CD4-positive, alpha-beta T cell treated with Interleukin-17A for 1 hour (primary cell): ENCODE results near the gene ZNF467.

ENCODE experiments used
- DNase-seq: peaks from one replicate; pipeline ENCODE4 v3.0.0-alpha.2; 2020

The ZNF467 gene

DNA sequence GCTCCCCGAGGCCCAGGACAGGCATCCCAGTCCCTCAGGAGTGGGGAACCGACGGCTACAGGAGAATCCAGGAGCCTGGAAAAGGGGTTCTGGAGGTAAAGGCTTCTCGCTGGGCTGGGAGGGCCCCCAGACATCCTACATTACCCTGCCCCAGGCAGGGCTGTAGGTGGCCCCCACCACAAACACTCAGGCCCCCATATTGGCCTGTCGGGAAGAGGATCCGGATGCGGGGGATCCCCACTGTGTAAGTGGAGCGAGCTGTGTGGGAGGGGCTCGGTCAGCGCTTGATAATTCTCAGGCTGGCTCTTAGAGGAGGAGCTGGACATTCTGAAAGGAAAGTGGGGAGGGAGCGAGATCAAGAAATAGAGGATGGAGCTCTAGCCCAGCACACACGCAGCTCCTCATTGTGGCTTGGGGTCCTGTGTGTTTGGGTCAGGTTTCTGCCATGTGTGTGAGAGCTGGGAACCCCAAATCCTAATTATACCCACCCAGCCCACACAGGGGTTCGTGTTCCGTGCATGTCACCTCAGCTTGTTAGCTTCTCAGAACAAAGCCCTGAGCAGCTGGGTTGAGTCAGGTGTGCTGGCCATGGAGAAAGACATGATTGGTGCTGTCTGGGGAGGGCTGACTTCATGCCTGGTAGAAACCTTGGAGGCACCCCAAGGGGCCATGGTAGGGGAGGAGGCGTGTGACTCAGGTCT is 49.4 kb downstream of the ZNF467 start:
- no peak for DNase-seq

DNA sequence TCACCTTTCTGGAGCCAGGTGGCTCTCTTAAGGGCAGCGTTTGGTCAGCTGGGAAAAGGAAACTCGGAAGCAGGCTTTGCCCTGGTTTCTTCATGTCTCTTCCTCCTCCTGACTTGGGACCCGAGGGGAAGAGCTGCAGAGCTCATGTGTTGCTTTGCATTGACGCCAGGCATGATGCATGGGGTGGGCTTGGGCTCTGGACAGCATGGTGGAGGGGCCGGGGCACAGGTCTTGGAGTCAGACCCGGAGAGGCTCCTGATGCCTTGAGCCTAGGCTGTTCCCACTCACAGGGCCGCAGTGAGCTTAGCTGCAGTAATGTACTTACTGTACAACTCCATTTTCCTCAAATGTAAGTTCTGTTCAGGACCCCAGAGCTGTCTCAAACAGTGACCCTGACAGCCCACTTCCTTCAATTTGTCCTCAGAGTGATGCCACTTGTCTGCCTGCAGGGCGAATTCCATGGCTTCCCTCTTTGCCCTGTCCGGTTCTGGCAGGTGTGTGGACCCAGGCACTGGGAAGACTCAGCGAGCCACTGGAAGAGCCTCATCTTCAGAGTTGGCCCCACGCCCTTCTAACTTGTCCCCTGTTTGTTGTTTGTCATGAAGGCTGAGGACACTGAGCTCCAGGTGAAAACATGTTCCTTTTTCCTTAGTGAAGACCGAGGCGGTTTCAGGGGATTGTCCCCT is 50.2 kb downstream of the ZNF467 start:
- no peak for DNase-seq

DNA sequence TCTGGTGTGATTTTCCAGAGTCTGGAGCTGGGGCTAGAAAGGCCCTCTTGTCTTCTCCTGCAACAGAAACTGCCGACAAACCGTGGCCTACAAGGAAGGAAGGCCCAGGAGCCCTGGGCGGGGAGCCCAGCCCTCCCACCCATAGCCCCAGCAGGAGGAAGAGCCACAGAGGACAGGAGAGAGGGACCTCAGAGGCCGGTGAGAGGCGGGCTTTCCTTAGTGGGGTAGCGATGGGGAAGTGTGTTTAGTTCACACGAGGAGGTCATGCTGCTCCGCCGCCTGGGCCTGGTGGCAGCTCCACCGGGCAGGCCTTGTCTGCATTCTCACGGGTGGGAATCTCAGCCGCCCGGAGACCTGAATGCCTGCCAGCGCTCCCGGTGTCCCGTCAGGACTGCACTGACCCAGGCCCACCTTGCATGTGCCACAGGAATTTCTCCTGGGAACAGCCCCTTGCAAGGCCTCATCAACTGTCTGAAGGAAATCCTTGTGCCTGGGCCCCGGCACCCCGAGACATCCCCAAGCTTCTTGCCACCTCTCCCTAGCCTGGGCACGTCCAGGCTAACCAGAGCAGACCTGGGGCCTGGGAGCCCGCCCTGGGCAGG is 50.9 kb downstream of the ZNF467 start:
- no peak for DNase-seq

GRCh38 chr7:149721084-149721601 is 52.2 kb downstream of the ZNF467 start:
- DNase-seq = no peak

DNA sequence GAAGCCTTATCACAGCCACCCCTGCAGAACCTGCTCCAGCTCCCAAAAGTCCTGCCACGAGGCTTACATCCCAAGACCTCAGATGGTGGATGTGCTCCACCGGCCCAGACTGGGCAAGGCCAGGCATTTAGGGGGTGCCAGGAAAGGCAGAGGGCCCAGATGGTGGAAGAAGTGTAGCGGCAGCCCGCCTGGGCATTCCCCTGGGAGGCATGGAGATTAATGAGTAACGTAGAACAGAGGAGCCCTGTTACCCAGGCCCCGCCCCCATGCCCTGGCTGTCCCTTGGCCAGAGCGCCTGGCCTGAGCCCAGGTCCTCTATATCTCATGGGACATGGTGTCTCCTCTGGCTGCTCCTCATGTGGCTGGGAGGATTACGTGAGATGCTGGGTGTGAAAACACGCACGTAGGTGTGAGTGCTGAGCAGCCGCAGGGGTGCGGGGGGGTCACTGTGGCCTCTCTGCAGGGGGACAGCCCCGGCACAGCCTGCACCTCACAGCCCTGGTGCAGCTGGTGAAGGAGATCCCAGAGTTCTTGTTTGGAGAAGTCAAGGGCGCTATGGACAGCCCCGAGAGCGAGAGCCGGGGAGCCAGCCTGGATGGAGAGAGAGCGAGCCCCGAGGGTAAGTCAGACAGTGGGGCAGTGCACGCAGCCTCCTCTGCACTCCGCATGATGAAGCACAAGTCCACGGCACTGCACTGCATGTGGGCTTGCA is 52.9 kb downstream of the ZNF467 start:
- no peak for DNase-seq

DNA sequence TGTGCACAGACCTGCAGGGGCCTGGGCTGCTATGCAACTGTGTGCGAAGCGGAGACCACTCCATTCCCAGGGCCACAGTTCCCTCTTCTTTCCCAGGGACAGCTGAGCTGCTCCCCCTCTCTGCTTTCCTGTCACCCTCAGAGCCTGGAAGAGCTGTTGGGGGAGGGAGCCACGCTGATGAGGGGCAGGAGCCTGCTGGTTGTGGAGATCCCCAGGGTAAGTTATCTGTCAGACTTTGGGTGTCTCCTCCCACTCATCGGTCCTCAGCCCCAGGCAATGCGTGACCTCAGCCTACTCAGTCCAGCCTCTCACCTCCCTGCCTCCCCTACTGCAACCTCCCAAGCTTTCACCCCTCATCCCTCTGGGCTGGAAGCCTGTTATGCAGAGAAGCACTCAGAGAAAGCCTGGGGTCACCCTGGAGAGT is 53.5 kb downstream of the ZNF467 start:
- DNase-seq = no peak

DNA sequence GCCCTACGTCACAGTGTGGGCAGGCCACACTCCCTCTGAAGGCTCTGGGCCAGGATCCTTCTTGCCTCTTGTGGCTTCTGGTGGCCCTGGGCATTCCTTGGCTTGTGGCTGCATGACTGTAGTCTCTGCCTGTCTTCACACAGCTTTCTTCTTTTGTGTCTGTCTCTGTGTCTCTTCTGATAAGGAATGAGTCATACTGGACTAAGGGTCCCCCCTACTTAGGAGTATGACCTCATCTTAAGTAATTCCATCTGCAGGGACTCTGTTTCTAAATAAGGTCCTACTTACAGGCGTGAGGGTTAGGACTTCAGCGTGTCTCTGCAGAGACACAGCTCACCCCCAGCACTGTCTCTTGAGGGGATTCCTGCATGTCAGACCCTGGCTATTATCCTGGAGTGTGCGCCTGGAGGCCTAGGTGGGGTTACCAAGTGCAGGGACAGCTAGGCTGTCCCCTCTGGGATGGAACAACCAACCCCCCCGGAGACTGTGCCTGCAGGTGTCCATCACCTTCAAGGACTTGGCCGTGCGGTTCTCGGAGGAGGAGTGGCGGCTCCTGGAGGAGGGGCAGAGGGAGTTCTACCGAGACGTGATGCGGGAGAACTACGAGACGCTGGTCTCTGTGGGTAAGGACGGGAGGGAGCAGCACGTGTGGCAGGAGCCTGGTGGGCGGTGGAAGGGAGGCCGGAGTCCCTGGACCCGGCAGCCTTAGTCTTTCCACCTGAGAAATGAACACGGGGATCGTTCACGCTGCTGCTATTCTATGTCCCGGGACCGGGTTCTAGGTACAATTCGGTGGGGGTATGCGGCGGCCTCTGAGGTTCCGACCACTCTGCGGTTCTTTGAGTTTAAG is 54.1 kb downstream of the ZNF467 start:
- no peak for DNase-seq

DNA sequence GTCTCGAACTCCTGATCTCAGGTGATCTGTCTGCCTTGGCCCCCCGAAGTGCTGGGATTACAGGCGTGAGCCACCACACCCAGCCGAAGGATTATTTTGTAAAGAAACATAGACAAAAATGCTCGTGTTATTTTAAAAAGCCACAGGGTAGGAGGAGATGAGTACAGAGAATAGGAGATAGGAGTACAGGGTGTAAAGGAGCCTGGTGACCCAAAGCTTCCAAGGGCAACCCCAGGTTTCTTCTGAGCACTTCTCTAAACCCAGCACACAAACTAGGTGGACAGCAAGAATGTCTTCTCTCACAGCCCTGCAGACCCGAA is 54.7 kb downstream of the ZNF467 start:
- no peak for DNase-seq

- DNase-seq = no peak
Measured at GRCh38 chr7:149717481-149717880, 55.9 kb downstream of the ZNF467 start.

- DNase-seq = no peak
Measured at GRCh38 chr7:149716932-149717307, 56.5 kb downstream of the ZNF467 start.

DNA sequence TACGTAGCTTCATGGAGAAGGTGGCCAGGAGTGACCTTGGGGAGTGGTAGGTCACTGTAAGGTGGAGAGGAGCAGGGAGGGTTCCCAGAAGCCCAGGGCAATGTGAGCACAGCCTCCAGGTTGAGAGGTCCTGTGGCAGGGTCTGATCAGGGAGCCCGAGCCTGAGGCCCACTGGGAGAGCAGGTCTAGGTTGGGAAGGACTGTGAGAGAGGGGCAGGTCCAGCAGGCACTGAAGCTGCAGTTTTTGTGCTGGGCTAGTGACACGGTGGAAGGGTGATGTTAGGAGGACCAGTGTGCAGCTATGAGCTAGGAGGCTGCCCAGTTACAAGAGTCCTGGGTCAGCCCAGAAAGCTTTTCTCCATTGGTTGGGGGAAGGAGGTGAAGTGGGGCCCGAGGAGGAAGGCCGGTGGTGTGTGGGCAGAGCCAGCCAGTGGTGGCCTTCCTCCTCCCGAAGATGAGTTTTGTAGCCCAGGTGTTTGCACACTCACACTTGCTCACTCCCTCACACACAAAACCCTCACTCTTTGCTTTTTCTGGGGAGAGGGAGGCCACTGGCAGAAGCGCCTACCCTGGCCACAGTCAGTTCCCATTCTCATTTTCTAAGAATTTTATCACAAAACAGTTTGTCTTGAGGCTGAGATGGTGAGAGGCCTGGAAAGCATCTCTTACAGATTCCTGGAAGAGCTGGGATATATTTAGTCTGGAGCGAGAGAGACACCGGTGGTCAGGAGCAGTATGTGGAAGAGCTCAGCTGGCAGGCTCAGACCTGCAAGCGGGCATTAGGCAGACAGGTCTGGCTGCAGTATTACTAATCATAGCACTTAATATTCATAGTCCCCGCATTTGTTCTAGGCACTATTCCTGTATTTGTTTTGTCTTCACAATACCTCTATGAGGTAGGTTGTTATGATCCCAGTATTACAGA is 57.1 kb downstream of the ZNF467 start:
- DNase-seq = no peak

DNA sequence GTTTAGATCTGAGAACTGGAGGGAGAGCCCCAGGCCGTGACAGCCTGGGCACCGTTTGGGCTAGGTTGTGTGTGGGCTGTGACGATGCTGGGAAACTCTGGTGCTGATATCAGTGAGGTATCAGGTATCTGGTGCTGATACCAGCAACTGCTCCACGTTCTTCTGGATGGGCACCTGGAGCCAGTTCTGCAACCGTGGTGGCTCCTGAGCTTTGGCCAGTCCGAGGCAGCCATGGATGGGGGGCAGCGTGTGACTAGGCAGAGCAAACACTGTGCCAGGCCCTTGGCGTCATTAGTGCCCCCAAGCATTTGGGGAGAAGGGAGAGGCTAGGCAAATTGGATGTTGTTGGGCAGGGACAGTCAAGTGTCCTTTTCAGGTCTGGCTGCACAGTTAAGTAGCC is 57.9 kb downstream of the ZNF467 start:
- DNase-seq = no peak

DNA sequence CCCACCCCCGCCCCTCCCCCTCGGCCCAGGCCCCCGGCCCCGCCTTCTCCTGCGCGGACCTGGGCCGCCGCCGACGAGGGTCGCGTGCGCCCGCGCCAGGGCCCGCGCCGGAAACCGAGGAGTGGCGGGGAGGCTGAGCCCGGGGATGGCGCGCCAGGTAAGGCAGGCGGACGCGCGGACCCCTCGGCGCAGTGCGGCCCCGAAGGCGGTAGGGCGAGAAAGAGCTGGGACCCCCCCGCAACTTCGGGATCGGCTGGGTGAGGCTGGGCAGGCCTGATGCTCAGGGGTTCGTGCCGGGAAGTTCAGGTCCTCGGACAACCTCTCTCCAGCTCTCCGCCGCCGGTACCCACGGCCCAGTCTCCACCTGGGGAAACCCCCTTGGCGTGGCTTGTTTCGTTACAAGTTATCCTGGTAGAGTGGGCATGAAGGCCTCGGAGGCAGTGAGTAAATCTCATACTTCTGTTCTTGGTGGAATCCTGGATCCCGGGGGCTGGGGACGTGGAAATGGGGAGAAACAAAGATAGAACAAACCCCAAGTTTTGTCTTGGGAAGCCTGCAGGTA is 58.4 kb downstream of the ZNF467 start:
- DNase-seq = peak; percentile 63
